Measurements from ENCODE around the gene ZSCAN1.

The ZSCAN1 gene

GRCh38 chr19:58084596-58085347 lies 50.9 kb downstream of the ZSCAN1 start:
- DNase-seq (ENCODE audit: low spot score) = no peak

- DNase-seq (ENCODE audit: low spot score) = no peak
These were observed 51.6 kb downstream of the ZSCAN1 start for GRCh38 chr19:58085348-58085875.

GRCh38 chr19:58086825-58087710 lies 53.2 kb downstream of the ZSCAN1 start:
- no peak for DNase-seq (ENCODE audit: low spot score)

GRCh38 chr19:58088521-58089052 lies 54.8 kb downstream of the ZSCAN1 start:
- no peak for DNase-seq (ENCODE audit: low spot score)

GRCh38 chr19:58089846-58090245 lies 56.0 kb downstream of the ZSCAN1 start:
- no peak for DNase-seq (ENCODE audit: low spot score)

GRCh38 chr19:58091251-58091995 lies 57.6 kb downstream of the ZSCAN1 start:
- DNase-seq (ENCODE audit: low spot score) = no peak

- DNase-seq (ENCODE audit: low spot score) = no peak
These were observed 59.2 kb downstream of the ZSCAN1 start for GRCh38 chr19:58093071-58093470.

- DNase-seq (ENCODE audit: low spot score) = no peak
These were observed 61.5 kb downstream of the ZSCAN1 start for GRCh38 chr19:58095328-58095727.

- no peak for DNase-seq (ENCODE audit: low spot score)
These were observed 63.1 kb downstream of the ZSCAN1 start for GRCh38 chr19:58096884-58097283.

GRCh38 chr19:58097349-58097748 lies 63.5 kb downstream of the ZSCAN1 start:
- no peak for DNase-seq (ENCODE audit: low spot score)

- peak; percentile 90 for DNase-seq (ENCODE audit: low spot score)
These were observed 64.2 kb downstream of the ZSCAN1 start, which contains the start of gene ZSCAN18 for GRCh38 chr19:58097781-58098681. TSS of gene ZSCAN18 (minus strand) at chr19:58098231. CDS start at chr19:58090267, 7,964 bp downstream.

GRCh38 chr19:58098682-58098998 lies 64.8 kb downstream of the ZSCAN1 start:
- DNase-seq (ENCODE audit: low spot score) = no peak

All from kidney capillary endothelial cell (primary cell).